GM08714 (cell line): ENCODE data around the gene ALOX5AP.

Experiments used
- H3K4me3 ChIP-seq: fragments of 200-500 bp; sonication (Bioruptor generic); 2 replicates; pipeline ENCODE4 v1.5.1; 2014; ENCODE audit warnings: mild to moderate bottlenecking, low read length, inconsistent platforms
- ZNF274 ChIP-seq: IDR thresholded peaks from 2 replicates; pipeline ENCODE4 v1.6.1; 2012; ENCODE audit warnings: mild to moderate bottlenecking, low read depth, low read length

The ALOX5AP gene

DNA sequence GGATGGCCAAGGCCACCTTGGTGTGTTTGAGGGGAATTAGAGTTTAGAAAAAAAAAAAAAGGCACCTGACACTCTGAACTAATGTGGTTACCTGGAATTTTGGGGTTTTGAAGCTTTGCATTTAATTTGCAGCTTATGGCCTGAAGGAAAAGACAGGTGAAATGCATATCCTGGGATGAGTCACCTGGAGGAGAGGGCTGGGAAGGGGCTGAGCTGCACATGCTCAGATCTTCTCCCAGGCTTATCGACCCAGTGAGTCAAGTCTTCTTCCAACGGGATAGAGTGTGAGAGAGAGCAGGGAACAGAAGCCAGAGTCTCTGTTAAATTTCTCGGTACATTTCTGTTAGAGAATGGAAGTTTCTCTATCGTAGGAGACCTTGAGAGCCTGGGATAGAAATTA is 29.7 kb upstream of the ALOX5AP start:
- no peak overlapping the region for H3K4me3 ChIP-seq
- no peak for TF ChIP-seq ZNF274

GRCh38 chr13:30708541-30708940 is 26.8 kb upstream of the ALOX5AP start:
- no peak overlapping the region for H3K4me3 ChIP-seq
- TF ChIP-seq ZNF274, result no peak

- no peak overlapping the region for H3K4me3 ChIP-seq
- no peak for TF ChIP-seq ZNF274
Observed at GRCh38 chr13:30710442-30710841, 24.9 kb upstream of the ALOX5AP start.

DNA sequence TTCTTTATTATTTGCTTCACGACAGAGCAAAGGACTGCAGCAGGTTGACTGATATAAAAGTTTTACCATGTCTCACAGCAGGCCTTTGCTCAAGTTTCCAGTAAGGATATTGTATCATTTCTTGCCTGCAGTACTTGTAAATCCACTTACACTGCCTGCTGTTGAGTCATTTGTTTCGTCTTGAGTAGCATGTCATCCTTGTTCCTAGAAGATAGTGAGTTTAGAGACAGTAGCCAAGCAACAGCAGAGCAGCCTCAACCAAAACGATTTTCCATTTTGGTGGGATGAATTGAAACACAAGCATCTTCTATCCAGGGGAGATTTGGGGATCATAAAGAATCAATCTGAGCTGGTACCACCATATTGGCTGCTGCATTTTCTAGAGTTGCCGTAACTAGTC is 24.0 kb upstream of the ALOX5AP start:
- no peak overlapping the region for H3K4me3 ChIP-seq
- TF ChIP-seq ZNF274, result no peak

DNA sequence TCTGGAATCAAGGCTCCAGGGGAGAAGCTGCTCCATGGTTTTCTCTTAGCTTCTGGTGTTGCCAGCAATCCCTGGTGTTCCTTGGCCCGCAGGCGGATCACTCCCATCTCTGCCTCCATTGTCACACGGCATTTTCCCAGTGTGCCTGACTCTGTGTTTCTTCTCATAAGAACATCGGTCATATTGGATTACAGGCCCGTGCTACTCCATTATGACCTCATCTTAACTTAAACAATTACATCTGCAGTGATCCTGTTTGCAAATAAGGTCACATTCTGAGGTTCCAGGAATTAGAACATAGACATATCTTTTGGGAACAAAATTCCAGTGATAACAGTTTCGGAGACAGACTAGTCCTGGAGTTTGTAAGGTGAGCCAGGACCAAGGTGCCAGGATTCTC is 23.5 kb upstream of the ALOX5AP start:
- no peak overlapping the region for H3K4me3 ChIP-seq
- TF ChIP-seq ZNF274, result no peak

GRCh38 chr13:30712536-30713532 is 22.5 kb upstream of the ALOX5AP start:
- H3K4me3 ChIP-seq, result no peak overlapping the region
- no peak for TF ChIP-seq ZNF274

DNA sequence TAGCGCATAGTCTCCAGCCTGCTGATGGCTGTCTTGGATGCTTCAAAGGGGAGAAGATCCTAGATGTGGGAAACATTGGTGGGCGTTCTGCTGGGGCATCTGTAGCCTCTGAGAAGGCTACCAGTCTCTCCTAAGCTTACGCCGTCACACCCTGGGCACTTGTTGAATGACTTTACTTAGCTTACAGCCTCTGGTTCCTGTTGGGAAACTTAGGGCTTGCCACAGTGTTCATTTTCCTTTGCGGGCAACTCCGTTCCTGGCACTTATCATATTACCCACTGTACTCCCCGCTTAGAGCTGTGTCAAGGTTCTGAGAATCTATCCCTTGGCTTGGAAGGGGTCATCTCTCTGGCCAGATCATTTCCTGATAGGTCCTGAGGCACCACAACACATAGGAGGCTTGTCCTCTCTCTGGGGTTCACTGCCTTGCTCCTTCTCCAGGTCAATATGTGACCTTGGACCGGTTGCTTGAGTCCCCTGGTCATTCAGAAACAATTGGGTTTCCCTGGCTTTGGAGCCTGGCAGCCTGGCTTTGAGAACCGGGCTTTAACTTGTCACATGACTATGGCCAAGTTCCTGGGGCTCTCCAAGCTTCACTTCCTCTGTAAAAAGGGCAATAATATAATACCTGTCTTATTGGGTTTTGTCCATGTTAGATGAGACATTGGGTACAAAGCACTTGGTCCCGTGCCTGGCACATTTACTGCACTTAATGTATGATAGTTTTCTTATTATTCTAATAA is 20.5 kb upstream of the ALOX5AP start:
- no peak overlapping the region for H3K4me3 ChIP-seq
- TF ChIP-seq ZNF274, result no peak

GRCh38 chr13:30715372-30715756 is 20.0 kb upstream of the ALOX5AP start:
- no peak for TF ChIP-seq ZNF274
- no peak overlapping the region for H3K4me3 ChIP-seq

- TF ChIP-seq ZNF274, result no peak
- no peak overlapping the region for H3K4me3 ChIP-seq
Observed at GRCh38 chr13:30715837-30716236, 19.5 kb upstream of the ALOX5AP start.

GRCh38 chr13:30718661-30719524 is 16.4 kb upstream of the ALOX5AP start:
- TF ChIP-seq ZNF274, result no peak
- no peak overlapping the region for H3K4me3 ChIP-seq

DNA sequence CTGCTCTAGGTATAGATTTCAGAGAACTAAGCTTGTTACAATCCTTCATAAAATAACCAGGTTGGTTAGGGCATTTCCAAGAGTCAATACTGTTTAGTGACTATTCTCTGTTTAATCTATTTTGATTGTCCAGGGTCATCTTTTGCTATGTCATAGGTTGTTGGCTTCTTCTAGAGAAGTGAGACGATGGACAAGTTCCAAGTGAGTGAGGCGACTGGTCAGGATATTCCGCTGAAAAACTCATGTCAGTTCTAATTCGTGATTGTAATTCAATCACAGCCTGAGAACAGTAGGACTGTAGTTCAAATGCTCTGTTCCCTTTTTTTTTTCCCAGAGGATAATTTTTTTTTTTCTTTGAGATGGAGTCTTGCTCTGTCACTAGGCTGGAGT is 15.8 kb upstream of the ALOX5AP start:
- TF ChIP-seq ZNF274, result no peak
- no peak overlapping the region for H3K4me3 ChIP-seq

GRCh38 chr13:30720172-30720869 is 15.0 kb upstream of the ALOX5AP start:
- H3K4me3 ChIP-seq, result no peak overlapping the region
- TF ChIP-seq ZNF274, result no peak

DNA sequence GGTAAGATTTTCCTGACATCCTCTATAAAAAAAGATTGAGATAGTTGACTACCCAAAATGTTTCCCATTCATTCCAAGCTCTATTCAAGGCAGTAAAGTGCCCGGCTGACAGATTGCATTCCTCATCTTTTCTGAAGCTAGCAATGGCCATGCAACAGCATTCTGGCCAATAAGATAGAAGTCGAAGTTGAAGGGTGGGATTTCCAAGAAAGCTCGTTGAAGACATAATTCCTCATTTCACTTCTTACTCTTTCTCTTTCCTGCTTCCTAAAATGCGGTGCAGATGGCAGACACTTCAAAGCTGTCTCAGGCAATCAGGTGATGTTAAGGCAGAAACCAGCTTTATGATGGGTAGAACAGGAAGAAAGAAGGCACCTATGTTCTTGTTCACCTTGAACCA is 13.4 kb upstream of the ALOX5AP start:
- no peak overlapping the region for H3K4me3 ChIP-seq
- no peak for TF ChIP-seq ZNF274

DNA sequence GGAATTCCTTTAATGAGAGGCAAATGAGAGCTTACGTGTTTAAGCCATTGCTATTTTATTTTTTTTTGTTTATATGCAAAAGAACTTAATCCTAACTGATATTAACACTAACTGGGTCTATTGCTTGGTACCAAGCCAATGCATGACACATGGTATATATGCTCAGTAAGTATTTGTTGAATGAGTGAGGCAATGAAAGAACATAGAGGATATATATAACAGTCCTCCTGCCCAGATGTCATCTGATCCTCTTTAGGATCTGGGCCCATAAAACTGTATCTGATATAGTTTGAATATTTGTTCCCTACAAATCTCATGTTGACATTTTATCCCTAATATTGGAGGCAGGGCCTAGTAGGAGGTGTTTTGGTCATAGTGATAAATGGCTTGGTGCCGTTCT is 13.0 kb upstream of the ALOX5AP start:
- no peak for TF ChIP-seq ZNF274

GRCh38 chr13:30724778-30725177 is 10.6 kb upstream of the ALOX5AP start:
- no peak for TF ChIP-seq ZNF274
- H3K4me3 ChIP-seq, result no peak overlapping the region

More for the DNA sequence above, 13.0 kb upstream of the ALOX5AP start:
- no peak overlapping the region for H3K4me3 ChIP-seq
